Activated CD8-positive, alpha-beta memory T cell treated with anti-CD3 and anti-CD28 coated beads for 48 hours (primary cell): ENCODE measurements around the gene METAP1.
"Not testable (repeated sequence)": the region's sequence is repeated elsewhere in the genome, so short reads cannot be mapped to it uniquely, and the experiment has no call there.

Experiments used
- DNase-seq, 3 experiments: peaks; one replicate each; pipeline ENCODE4 v3.0.0-alpha.2; 2020; ENCODE audit warnings: low read depth in 2 of 3, low spot score in 2 of 3

Gene METAP1

GRCh38 chr4:99091216-99091575, 95.7 kb downstream of the METAP1 start:
- no peak for DNase-seq

GRCh38 chr4:99091841-99092240, 96.3 kb downstream of the METAP1 start:
- not testable (repeated sequence) for DNase-seq

- DNase-seq, result no peak
Observed at GRCh38 chr4:99099311-99099710, 103.8 kb downstream of the METAP1 start.

- DNase-seq, result not testable (repeated sequence)
Observed at GRCh38 chr4:99099814-99100213, 104.3 kb downstream of the METAP1 start.

- DNase-seq, result no peak
Observed at GRCh38 chr4:99100876-99101275, 105.4 kb downstream of the METAP1 start.

GRCh38 chr4:99102634-99103033, 107.1 kb downstream of the METAP1 start:
- DNase-seq, result no peak

- no peak for DNase-seq
Observed at GRCh38 chr4:99103166-99103565, 107.6 kb downstream of the METAP1 start.

GRCh38 chr4:99104153-99104552, 108.6 kb downstream of the METAP1 start:
- no peak for DNase-seq

GRCh38 chr4:99109286-99109685, 113.8 kb downstream of the METAP1 start:
- DNase-seq, result not testable (repeated sequence)
